Activated naive CD8-positive, alpha-beta T cell (primary cell): ENCODE data around the gene FBXL17.
A peak's percentile ranks its signal among the peaks of the same experiment; 100 is the strongest.

Source experiments
- H3K27ac Mint-ChIP-seq: one replicate; pipeline ENCODE4 v1.8.0; 2021; ENCODE audit warnings: mixed read lengths
- H3K27me3 Mint-ChIP-seq: one replicate; pipeline ENCODE4 v1.8.0; 2021; ENCODE audit warnings: mixed read lengths
- H3K36me3 Mint-ChIP-seq: one replicate; pipeline ENCODE4 v1.8.0; 2021; ENCODE audit warnings: mixed read lengths
- H3K4me1 Mint-ChIP-seq: one replicate; pipeline ENCODE4 v1.8.0; 2021; ENCODE audit warnings: low read depth, mixed read lengths
- H3K4me3 Mint-ChIP-seq: one replicate; pipeline ENCODE4 v1.8.0; 2021; ENCODE audit warnings: mild to moderate bottlenecking, mixed read lengths
- H3K9me3 Mint-ChIP-seq: one replicate; pipeline ENCODE4 v1.8.0; 2021; ENCODE audit warnings: low read depth, mixed read lengths

FBXL17 gene

GRCh38 chr5:107957051-107957450, 424.8 kb downstream of the FBXL17 start:
- no peak overlapping the region for H3K27ac Mint-ChIP-seq
- H3K4me3 Mint-ChIP-seq = no peak overlapping the region
- peaks cover 10% of the 10 kb centered on the region for H3K4me1 Mint-ChIP-seq
- H3K36me3 Mint-ChIP-seq = peaks cover 6% of the 10 kb centered on the region
- H3K27me3 Mint-ChIP-seq = no peaks in the 10 kb centered on the region
- no peaks in the 10 kb centered on the region for H3K9me3 Mint-ChIP-seq

DNA sequence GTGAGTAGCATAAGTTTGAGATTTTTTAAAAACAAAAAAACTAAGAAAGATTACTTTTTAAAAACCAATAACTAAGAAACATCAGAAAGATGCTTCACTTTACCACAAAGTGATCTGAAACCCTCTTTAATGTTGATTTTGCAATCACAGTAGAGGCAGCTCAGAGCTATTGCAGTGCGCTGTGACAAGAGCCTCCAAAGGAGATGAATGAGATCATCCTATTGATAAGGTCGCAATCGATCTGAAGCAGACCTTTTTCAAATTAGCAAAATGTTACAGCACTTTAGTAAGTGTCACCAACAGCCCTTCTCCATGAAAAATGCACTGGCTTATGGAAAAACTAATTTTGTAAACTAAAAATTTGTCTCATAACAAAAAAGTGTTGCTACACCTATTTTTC, 426.6 kb downstream of the FBXL17 start:
- Mint-ChIP-seq H3K27ac (no peak overlapping the region), H3K9me3 (no peaks in the 10 kb centered on the region), H3K27me3 (no peaks in the 10 kb centered on the region), H3K4me1 (peaks cover 20% of the 10 kb centered on the region), H3K36me3 (peaks cover 5% of the 10 kb centered on the region), H3K4me3 (no peak overlapping the region)

DNA sequence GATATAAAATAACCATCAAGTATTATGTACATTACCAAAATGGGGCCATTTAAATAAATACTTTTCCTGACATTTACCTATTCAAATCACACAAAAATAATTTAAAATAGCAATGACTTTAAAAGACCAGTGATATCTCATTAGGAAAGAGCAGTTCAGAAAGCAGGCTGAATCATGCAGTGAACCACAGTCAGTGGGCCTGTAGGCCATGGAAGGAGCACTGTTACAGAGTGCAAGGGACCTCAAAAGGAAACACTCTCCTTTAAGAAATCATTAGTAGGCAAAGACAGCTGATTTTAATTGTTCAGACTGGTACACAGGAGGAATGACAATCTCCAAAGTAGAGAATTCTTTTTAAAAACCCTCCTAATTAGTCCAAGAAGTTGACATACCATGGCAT, 427.6 kb downstream of the FBXL17 start:
- Mint-ChIP-seq H3K27me3 (no peaks in the 10 kb centered on the region), H3K27ac (peak overlapping the region; percentile 29), H3K9me3 (no peaks in the 10 kb centered on the region), H3K36me3 (peaks cover 5% of the 10 kb centered on the region), H3K4me3 (no peak overlapping the region), H3K4me1 (peaks cover 28% of the 10 kb centered on the region)

DNA sequence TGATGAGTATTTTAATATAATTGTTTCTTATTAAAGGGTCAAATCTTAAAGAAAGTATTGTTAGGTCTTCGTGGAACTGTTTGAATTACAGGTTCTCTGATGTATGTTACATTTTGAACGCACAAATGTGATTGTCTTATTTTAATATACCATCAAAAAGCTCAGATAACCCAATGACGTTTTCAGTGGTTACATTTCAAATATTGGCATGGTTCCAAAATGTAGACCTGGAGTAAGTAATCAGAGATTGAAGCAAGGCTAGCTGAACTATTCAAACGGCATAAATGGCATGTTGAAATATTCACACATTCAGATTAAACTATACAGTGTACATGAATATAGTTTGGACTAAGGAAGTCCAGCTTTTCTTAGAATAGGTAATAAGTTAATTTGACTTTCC, 429.4 kb downstream of the FBXL17 start:
- Mint-ChIP-seq H3K4me3 (no peak overlapping the region), H3K27ac (no peak overlapping the region), H3K36me3 (peaks cover 7% of the 10 kb centered on the region), H3K4me1 (peaks cover 29% of the 10 kb centered on the region), H3K9me3 (no peaks in the 10 kb centered on the region), H3K27me3 (no peaks in the 10 kb centered on the region)

- Mint-ChIP-seq H3K36me3 (peaks cover 11% of the 10 kb centered on the region), H3K27me3 (no peaks in the 10 kb centered on the region), H3K4me1 (peaks cover 29% of the 10 kb centered on the region), H3K27ac (no peak overlapping the region), H3K4me3 (no peak overlapping the region), H3K9me3 (no peaks in the 10 kb centered on the region)
Measured at GRCh38 chr5:107951309-107951708, 430.6 kb downstream of the FBXL17 start.

- H3K4me3 Mint-ChIP-seq = no peak overlapping the region
- peaks cover 29% of the 10 kb centered on the region for H3K4me1 Mint-ChIP-seq
- H3K27ac Mint-ChIP-seq = no peak overlapping the region
- no peaks in the 10 kb centered on the region for H3K9me3 Mint-ChIP-seq
- peaks cover 11% of the 10 kb centered on the region for H3K36me3 Mint-ChIP-seq
- H3K27me3 Mint-ChIP-seq = no peaks in the 10 kb centered on the region
Measured at GRCh38 chr5:107950776-107951175, 431.1 kb downstream of the FBXL17 start.

DNA sequence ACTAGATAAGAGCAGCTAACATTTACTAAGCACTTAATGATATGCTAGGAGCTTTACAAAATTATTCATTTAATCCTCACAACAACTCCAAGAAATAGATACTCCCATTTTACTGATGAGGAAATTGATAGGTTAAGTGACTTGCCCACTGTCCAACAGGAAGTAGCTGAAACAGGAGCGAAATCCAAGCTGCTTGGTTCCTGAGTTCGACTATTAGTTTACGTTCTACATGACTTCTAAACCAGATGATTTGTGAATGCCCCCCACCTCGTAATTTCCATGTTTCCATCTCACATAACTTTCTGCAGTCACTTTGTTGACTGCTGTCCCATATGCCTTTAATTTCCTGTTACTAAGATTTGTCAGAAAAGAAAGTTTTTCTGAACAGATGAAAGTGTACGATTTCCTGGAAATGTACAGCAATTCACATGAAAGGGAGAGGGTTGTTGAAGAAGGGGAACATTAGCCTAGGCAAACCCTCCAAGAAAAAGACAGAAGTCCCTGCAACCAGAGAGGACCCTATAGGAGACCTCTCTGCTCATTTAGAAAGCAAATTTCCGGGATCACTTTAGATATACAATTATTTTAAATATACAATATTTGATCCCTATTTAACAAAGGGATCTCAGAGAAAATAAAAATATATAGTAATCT, 432.1 kb downstream of the FBXL17 start:
- Mint-ChIP-seq H3K9me3 (no peaks in the 10 kb centered on the region), H3K4me3 (no peak overlapping the region), H3K27ac (peak overlapping the region; percentile 7), H3K4me1 (peaks cover 25% of the 10 kb centered on the region), H3K36me3 (peaks cover 11% of the 10 kb centered on the region), H3K27me3 (no peaks in the 10 kb centered on the region)

DNA sequence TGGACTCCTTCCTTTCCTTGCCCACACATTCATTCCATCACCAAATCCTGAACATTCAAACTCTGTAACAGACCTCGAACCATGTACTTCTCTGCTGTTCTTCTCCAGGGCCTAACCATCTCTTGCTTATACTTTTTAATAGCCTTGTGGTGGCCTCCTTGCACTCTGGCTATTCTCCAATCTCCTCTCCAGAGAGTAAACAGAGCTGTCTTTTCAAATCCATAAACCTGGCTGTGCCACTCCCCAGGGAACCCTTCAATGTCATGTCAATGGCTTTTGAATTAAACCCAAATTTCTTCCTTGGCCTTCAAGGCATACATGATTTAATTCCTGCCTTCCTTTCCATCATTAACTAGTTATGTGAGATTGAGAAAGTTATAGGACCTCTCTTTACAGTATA, 433.5 kb downstream of the FBXL17 start:
- Mint-ChIP-seq H3K4me1 (peaks cover 25% of the 10 kb centered on the region), H3K36me3 (peaks cover 9% of the 10 kb centered on the region), H3K9me3 (no peaks in the 10 kb centered on the region), H3K27ac (no peak overlapping the region), H3K4me3 (no peak overlapping the region), H3K27me3 (no peaks in the 10 kb centered on the region)

GRCh38 chr5:107945061-107945460, 436.8 kb downstream of the FBXL17 start:
- Mint-ChIP-seq H3K4me3 (no peak overlapping the region), H3K27me3 (no peaks in the 10 kb centered on the region), H3K27ac (no peak overlapping the region), H3K36me3 (peaks cover 9% of the 10 kb centered on the region), H3K4me1 (peaks cover 12% of the 10 kb centered on the region), H3K9me3 (no peaks in the 10 kb centered on the region)

GRCh38 chr5:107943923-107944322, 438.0 kb downstream of the FBXL17 start:
- Mint-ChIP-seq H3K27ac (no peak overlapping the region), H3K27me3 (no peaks in the 10 kb centered on the region), H3K4me3 (no peak overlapping the region), H3K36me3 (peaks cover 9% of the 10 kb centered on the region), H3K9me3 (no peaks in the 10 kb centered on the region), H3K4me1 (peaks cover under 1% of the 10 kb centered on the region)

DNA sequence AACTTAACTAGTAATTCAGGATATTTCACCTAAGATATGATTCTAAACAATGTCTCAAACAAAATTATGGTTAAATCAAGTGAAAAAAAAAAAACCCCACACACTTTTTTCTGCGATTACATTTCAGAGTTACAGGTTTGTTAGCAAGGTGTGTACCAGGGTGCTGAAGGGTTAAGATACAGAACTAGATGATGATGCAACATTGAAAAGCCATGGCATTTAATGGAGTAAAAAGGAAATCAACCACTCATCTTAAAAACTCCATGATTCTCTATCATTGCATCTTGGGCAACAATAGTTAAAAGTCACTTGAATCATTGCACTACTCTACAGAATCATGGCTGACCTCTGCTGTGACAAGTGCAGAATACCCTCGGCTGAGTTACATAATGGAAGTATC, 440.9 kb downstream of the FBXL17 start:
- Mint-ChIP-seq H3K4me3 (no peak overlapping the region), H3K4me1 (no peaks in the 10 kb centered on the region), H3K27me3 (no peaks in the 10 kb centered on the region), H3K27ac (no peak overlapping the region), H3K36me3 (peaks cover 9% of the 10 kb centered on the region), H3K9me3 (no peaks in the 10 kb centered on the region)

DNA sequence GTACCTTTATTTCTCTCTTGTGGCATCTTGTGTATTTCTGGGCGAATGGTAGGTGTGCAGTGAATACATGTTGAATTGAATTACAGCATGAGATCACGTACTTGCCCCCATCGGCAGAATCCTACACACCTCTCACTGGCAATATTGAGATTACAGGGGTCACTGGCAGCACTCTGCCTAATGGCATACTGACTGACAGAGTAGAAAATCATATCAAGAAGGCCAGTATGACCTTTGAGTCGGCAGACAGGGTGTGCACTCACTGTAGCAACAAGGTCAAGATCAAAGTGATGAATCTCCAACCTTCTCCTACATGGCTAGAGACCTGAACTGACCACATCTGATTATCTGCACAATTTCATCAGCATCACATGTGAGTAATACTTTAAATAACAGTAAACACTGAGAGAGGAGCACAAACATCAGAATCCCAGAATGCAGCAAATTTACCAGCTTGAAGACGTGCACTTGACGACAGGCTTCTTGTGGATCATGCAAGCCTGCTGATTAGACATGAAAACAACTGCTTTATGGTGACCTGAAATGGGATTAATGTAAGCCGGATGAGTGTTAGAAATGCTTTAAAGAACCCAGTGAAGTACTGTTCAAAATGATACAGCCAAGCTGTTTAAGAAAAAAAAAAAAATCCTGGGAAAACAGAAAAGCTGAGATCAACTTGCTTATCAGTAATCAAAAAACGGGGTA, 444.1 kb downstream of the FBXL17 start:
- Mint-ChIP-seq H3K27ac (no peak overlapping the region), H3K27me3 (no peaks in the 10 kb centered on the region), H3K36me3 (peaks cover 12% of the 10 kb centered on the region), H3K4me3 (no peak overlapping the region), H3K9me3 (no peaks in the 10 kb centered on the region), H3K4me1 (no peaks in the 10 kb centered on the region)

- H3K4me3 Mint-ChIP-seq = no peak overlapping the region
- H3K36me3 Mint-ChIP-seq = peaks cover 14% of the 10 kb centered on the region
- H3K4me1 Mint-ChIP-seq = no peaks in the 10 kb centered on the region
Measured at GRCh38 chr5:107937204-107937603, 444.7 kb downstream of the FBXL17 start.

DNA sequence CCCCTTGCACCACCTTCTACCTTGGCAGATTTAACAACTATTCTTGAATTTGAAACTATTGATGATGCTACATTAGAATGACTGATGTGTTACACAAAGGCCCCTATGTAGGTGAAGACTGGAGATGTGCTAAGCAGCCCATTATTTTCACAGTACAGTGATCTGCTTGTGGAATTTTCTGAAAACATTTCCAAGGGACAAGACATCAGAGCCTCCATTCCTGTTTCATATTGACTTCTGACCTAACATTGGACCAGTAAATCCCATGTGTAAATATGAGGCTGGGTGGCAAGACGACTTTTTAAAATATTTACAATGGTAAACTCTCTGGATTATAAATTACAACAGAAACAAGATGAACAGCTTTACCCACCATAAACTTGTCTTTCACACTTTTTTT, 445.4 kb downstream of the FBXL17 start:
- H3K9me3 Mint-ChIP-seq = no peaks in the 10 kb centered on the region
- no peaks in the 10 kb centered on the region for H3K27me3 Mint-ChIP-seq
- H3K36me3 Mint-ChIP-seq = peaks cover 12% of the 10 kb centered on the region

More at GRCh38 chr5:107937204-107937603, 444.7 kb downstream of the FBXL17 start:
- Mint-ChIP-seq H3K9me3 (no peaks in the 10 kb centered on the region), H3K27me3 (no peaks in the 10 kb centered on the region), H3K27ac (no peak overlapping the region)

DNA sequence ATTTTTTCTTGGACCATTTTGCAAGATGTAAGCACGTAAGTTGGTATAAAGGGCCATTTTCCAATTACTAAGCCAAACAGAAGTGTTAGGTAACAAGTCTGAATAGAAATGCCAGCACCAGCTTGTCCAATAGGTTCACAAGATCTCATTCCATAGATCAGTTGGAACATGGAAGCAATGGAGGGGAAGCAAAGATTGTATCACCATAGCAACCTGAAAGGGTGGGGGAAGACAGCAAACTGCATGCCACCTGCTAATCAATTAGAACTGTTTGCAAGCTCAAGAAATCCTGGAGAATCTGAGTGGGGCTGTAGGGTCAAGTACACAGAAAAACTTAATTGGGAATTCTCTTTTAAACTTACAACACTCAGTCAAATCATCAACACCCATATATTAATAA, 446.3 kb downstream of the FBXL17 start:
- no peaks in the 10 kb centered on the region for H3K27me3 Mint-ChIP-seq
- no peak overlapping the region for H3K27ac Mint-ChIP-seq
- no peaks in the 10 kb centered on the region for H3K4me1 Mint-ChIP-seq
- peaks cover 11% of the 10 kb centered on the region for H3K36me3 Mint-ChIP-seq
- H3K4me3 Mint-ChIP-seq = no peak overlapping the region
- no peaks in the 10 kb centered on the region for H3K9me3 Mint-ChIP-seq

More for the DNA sequence above, 445.4 kb downstream of the FBXL17 start:
- H3K4me1 Mint-ChIP-seq = no peaks in the 10 kb centered on the region
- H3K4me3 Mint-ChIP-seq = no peak overlapping the region
- H3K27ac Mint-ChIP-seq = no peak overlapping the region

GRCh38 chr5:107933326-107933725, 448.6 kb downstream of the FBXL17 start:
- Mint-ChIP-seq H3K27ac (no peak overlapping the region), H3K27me3 (no peaks in the 10 kb centered on the region), H3K4me3 (no peak overlapping the region), H3K9me3 (no peaks in the 10 kb centered on the region), H3K4me1 (no peaks in the 10 kb centered on the region), H3K36me3 (peaks cover 19% of the 10 kb centered on the region)
